ENCODE data around the gene NKD1.
A peak's percentile ranks its signal among the peaks of the same experiment; 100 is the strongest.

NKD1 gene

GRCh38 chr16:50500171-50500874 lies 47.9 kb upstream of the NKD1 start:
- H3K4me2 ChIP-seq (ENCODE audit: insufficient read depth, low read length, poor library complexity, severe bottlenecking), result no peak overlapping the region
- no peak for DNase-seq (ENCODE audit: low spot score)
- H4K91ac ChIP-seq (ENCODE audit: low read depth, low read length, poor library complexity), result no peak overlapping the region
- H3K14ac ChIP-seq (ENCODE audit: low read length), result no peak overlapping the region
- H3K4me1 ChIP-seq (ENCODE audit: control insufficient read depth in 2 of 2, insufficient read depth in 1 of 2, low read depth in 1 of 2, low read length in 2 of 2), result peaks cover 5% of the 10 kb centered on the region in 2 donors
- no peak overlapping the region for H3K23ac ChIP-seq (ENCODE audit: low read depth, low read length, poor library complexity)
- H2AK5ac ChIP-seq (ENCODE audit: low read depth, low read length), result no peak overlapping the region
- peaks cover 3% of the 10 kb centered on the region in 2 donors for H3K9me3 ChIP-seq (replicated peaks in 1 of 2; ENCODE audit: control insufficient read depth in 2 of 2, insufficient read depth in 1 of 2, low read depth in 1 of 2, low read length in 2 of 2)
- H3K4me3 ChIP-seq (ENCODE audit: low read length in 2 of 2), result no peak overlapping the region
- no peak overlapping the region for H3K18ac ChIP-seq (ENCODE audit: low read length)
- no peak overlapping the region for H2BK12ac ChIP-seq (ENCODE audit: low read length)
- H3K27ac ChIP-seq (replicated peaks; ENCODE audit: low read length), result no peak overlapping the region
- no peak overlapping the region for H2BK5ac ChIP-seq (ENCODE audit: low read length)
- H2BK120ac ChIP-seq (ENCODE audit: low read depth, low read length), result no peak overlapping the region
- no peak overlapping the region for H3K4ac ChIP-seq (ENCODE audit: low read length)
- H4K8ac ChIP-seq (ENCODE audit: low read depth, low read length), result no peak overlapping the region
- H3K27me3 ChIP-seq (ENCODE audit: control insufficient read depth in 3 of 3, insufficient read depth in 3 of 3, low read depth in 1 of 3, low read length in 3 of 3), result no peaks in the 10 kb centered on the region
- no CpG with 5 or more reads among the region's 7 CpGs for WGBS, 2 donors (ENCODE audit: extremely low coverage in 2 of 2, insufficient read length in 2 of 2, insufficient replicate concordance in 1 of 2)
- no peaks in the 10 kb centered on the region for H3K79me1 ChIP-seq (ENCODE audit: low read depth, low read length)
- H3K36me3 ChIP-seq (replicated peaks in 1 of 2; ENCODE audit: control insufficient read depth in 2 of 2, insufficient read depth in 2 of 2, low read length in 2 of 2), result no peaks in the 10 kb centered on the region
- H2AFZ ChIP-seq (ENCODE audit: low read length), result no peak overlapping the region
- no peak overlapping the region for H2BK15ac ChIP-seq (ENCODE audit: low read length)
- no peak overlapping the region for H3K9ac ChIP-seq (ENCODE audit: low read depth, low read length, poor library complexity)

- H2BK15ac ChIP-seq (ENCODE audit: low read length), result no peak overlapping the region
- no peaks in the 10 kb centered on the region for H3K36me3 ChIP-seq (replicated peaks in 1 of 2; ENCODE audit: control insufficient read depth in 2 of 2, insufficient read depth in 2 of 2, low read length in 2 of 2)
- no peak overlapping the region for H2BK5ac ChIP-seq (ENCODE audit: low read length)
- peak overlapping the region; percentile 25 for H3K18ac ChIP-seq (ENCODE audit: low read length)
- no peak overlapping the region for H3K4me3 ChIP-seq (ENCODE audit: low read length in 2 of 2)
- DNase-seq (ENCODE audit: low spot score), result no peak
- no peak overlapping the region for H3K4me2 ChIP-seq (ENCODE audit: insufficient read depth, low read length, poor library complexity, severe bottlenecking)
- H2BK120ac ChIP-seq (ENCODE audit: low read depth, low read length), result no peak overlapping the region
- no peak overlapping the region for H4K91ac ChIP-seq (ENCODE audit: low read depth, low read length, poor library complexity)
- no peak overlapping the region for H3K4ac ChIP-seq (ENCODE audit: low read length)
- H3K14ac ChIP-seq (ENCODE audit: low read length), result no peak overlapping the region
- H3K4me1 ChIP-seq (ENCODE audit: control insufficient read depth in 2 of 2, insufficient read depth in 1 of 2, low read depth in 1 of 2, low read length in 2 of 2), result peaks cover 13 to 14% of the 10 kb centered on the region in 2 donors
- peak overlapping the region; percentile 5 for H2AK5ac ChIP-seq (ENCODE audit: low read depth, low read length)
- no CpG with 5 or more reads among the region's 2 CpGs for WGBS, 2 donors (ENCODE audit: extremely low coverage in 2 of 2, insufficient read length in 2 of 2, insufficient replicate concordance in 1 of 2)
- no peak overlapping the region for H2BK12ac ChIP-seq (ENCODE audit: low read length)
- no peak overlapping the region for H4K8ac ChIP-seq (ENCODE audit: low read depth, low read length)
- H3K23ac ChIP-seq (ENCODE audit: low read depth, low read length, poor library complexity), result no peak overlapping the region
- no peak overlapping the region for H3K9ac ChIP-seq (ENCODE audit: low read depth, low read length, poor library complexity)
- H3K79me1 ChIP-seq (ENCODE audit: low read depth, low read length), result no peaks in the 10 kb centered on the region
- H3K9me3 ChIP-seq (replicated peaks in 1 of 2; ENCODE audit: control insufficient read depth in 2 of 2, insufficient read depth in 1 of 2, low read depth in 1 of 2, low read length in 2 of 2), result peaks cover 3% of the 10 kb centered on the region in 2 donors
- H3K27me3 ChIP-seq (ENCODE audit: control insufficient read depth in 3 of 3, insufficient read depth in 3 of 3, low read depth in 1 of 3, low read length in 3 of 3), result no peaks in the 10 kb centered on the region
- no peak overlapping the region for H3K27ac ChIP-seq (replicated peaks; ENCODE audit: low read length)
- peak overlapping the region; percentile 32 for H2AFZ ChIP-seq (ENCODE audit: low read length)
Measured at GRCh38 chr16:50501251-50501650, 46.9 kb upstream of the NKD1 start.

GRCh38 chr16:50501986-50502615 lies 46.1 kb upstream of the NKD1 start:
- WGBS, 2 donors (ENCODE audit: extremely low coverage in 2 of 2, insufficient read length in 2 of 2, insufficient replicate concordance in 1 of 2), result no CpG with 5 or more reads among the region's 5 CpGs
- Histone ChIP-seq H3K9me3 (replicated peaks in 1 of 2; ENCODE audit: control insufficient read depth in 2 of 2, insufficient read depth in 1 of 2, low read depth in 1 of 2, low read length in 2 of 2) (peaks cover 3% of the 10 kb centered on the region in 2 donors), H4K91ac (ENCODE audit: low read depth, low read length, poor library complexity) (no peak overlapping the region), H2BK5ac (ENCODE audit: low read length) (no peak overlapping the region), H3K4me1 (ENCODE audit: control insufficient read depth in 2 of 2, insufficient read depth in 1 of 2, low read depth in 1 of 2, low read length in 2 of 2) (peaks cover 13 to 18% of the 10 kb centered on the region in 2 donors), H3K9ac (ENCODE audit: low read depth, low read length, poor library complexity) (no peak overlapping the region), H2AFZ (ENCODE audit: low read length) (no peak overlapping the region), H4K8ac (ENCODE audit: low read depth, low read length) (no peak overlapping the region), H3K18ac (ENCODE audit: low read length) (no peak overlapping the region), H3K27me3 (ENCODE audit: control insufficient read depth in 3 of 3, insufficient read depth in 3 of 3, low read depth in 1 of 3, low read length in 3 of 3) (no peaks in the 10 kb centered on the region), H3K23ac (ENCODE audit: low read depth, low read length, poor library complexity) (no peak overlapping the region), H3K4ac (ENCODE audit: low read length) (no peak overlapping the region), H2BK15ac (ENCODE audit: low read length) (no peak overlapping the region), H3K36me3 (replicated peaks in 1 of 2; ENCODE audit: control insufficient read depth in 2 of 2, insufficient read depth in 2 of 2, low read length in 2 of 2) (no peaks in the 10 kb centered on the region), H3K79me1 (ENCODE audit: low read depth, low read length) (no peaks in the 10 kb centered on the region), H3K14ac (ENCODE audit: low read length) (no peak overlapping the region), H3K4me2 (ENCODE audit: insufficient read depth, low read length, poor library complexity, severe bottlenecking) (no peak overlapping the region), H2BK120ac (ENCODE audit: low read depth, low read length) (no peak overlapping the region), H2AK5ac (ENCODE audit: low read depth, low read length) (no peak overlapping the region), H2BK12ac (ENCODE audit: low read length) (no peak overlapping the region), H3K4me3 (ENCODE audit: low read length in 2 of 2) (no peak overlapping the region), H3K27ac (replicated peaks; ENCODE audit: low read length) (no peak overlapping the region)
- no peak for DNase-seq (ENCODE audit: low spot score)

- no peaks in the 10 kb centered on the region for H3K36me3 ChIP-seq (replicated peaks in 1 of 2; ENCODE audit: control insufficient read depth in 2 of 2, insufficient read depth in 2 of 2, low read length in 2 of 2)
- no peaks in the 10 kb centered on the region for H3K27me3 ChIP-seq (ENCODE audit: control insufficient read depth in 3 of 3, insufficient read depth in 3 of 3, low read depth in 1 of 3, low read length in 3 of 3)
- H3K18ac ChIP-seq (ENCODE audit: low read length), result no peak overlapping the region
- no CpG with 5 or more reads among the region's 10 CpGs for WGBS, 2 donors (ENCODE audit: extremely low coverage in 2 of 2, insufficient read length in 2 of 2, insufficient replicate concordance in 1 of 2)
- H2BK5ac ChIP-seq (ENCODE audit: low read length), result no peak overlapping the region
- no peak overlapping the region for H3K4ac ChIP-seq (ENCODE audit: low read length)
- no peak overlapping the region for H2AFZ ChIP-seq (ENCODE audit: low read length)
- H3K27ac ChIP-seq (replicated peaks; ENCODE audit: low read length), result no peak overlapping the region
- H2BK12ac ChIP-seq (ENCODE audit: low read length), result no peak overlapping the region
- DNase-seq (ENCODE audit: low spot score), result no peak
- H4K91ac ChIP-seq (ENCODE audit: low read depth, low read length, poor library complexity), result no peak overlapping the region
- H4K8ac ChIP-seq (ENCODE audit: low read depth, low read length), result no peak overlapping the region
- peaks cover 13 to 18% of the 10 kb centered on the region in 2 donors for H3K4me1 ChIP-seq (ENCODE audit: control insufficient read depth in 2 of 2, insufficient read depth in 1 of 2, low read depth in 1 of 2, low read length in 2 of 2)
- H2BK15ac ChIP-seq (ENCODE audit: low read length), result no peak overlapping the region
- H3K14ac ChIP-seq (ENCODE audit: low read length), result no peak overlapping the region
- H3K9me3 ChIP-seq (replicated peaks in 1 of 2; ENCODE audit: control insufficient read depth in 2 of 2, insufficient read depth in 1 of 2, low read depth in 1 of 2, low read length in 2 of 2), result peaks cover 3% of the 10 kb centered on the region in 2 donors
- no peak overlapping the region for H2AK5ac ChIP-seq (ENCODE audit: low read depth, low read length)
- no peak overlapping the region for H3K4me2 ChIP-seq (ENCODE audit: insufficient read depth, low read length, poor library complexity, severe bottlenecking)
- no peak overlapping the region for H3K9ac ChIP-seq (ENCODE audit: low read depth, low read length, poor library complexity)
- no peaks in the 10 kb centered on the region for H3K79me1 ChIP-seq (ENCODE audit: low read depth, low read length)
- H2BK120ac ChIP-seq (ENCODE audit: low read depth, low read length), result no peak overlapping the region
- no peak overlapping the region for H3K4me3 ChIP-seq (ENCODE audit: low read length in 2 of 2)
- H3K23ac ChIP-seq (ENCODE audit: low read depth, low read length, poor library complexity), result no peak overlapping the region
Measured at GRCh38 chr16:50502616-50503011, 45.6 kb upstream of the NKD1 start.

Measured in neuronal stem cell (in vitro differentiated cells).